ENCODE results near the gene GLDN.

GLDN gene

GRCh38 chr15:51341366-51342226 is at the start of gene GLDN:
GLDN (plus strand) TSS chr15:51341655; CDS start chr15:51341685, 30 bp downstream.
- no peak for DNase-seq (ENCODE audit: low read depth)
- H3K4me3 ChIP-seq (ENCODE audit: low read depth, low read length) = peak within 1 kb of the TSS; percentile 30
- no peak for TF ChIP-seq CTCF (IDR thresholded peaks at IDR 0.05; ENCODE audit: control insufficient read depth, extremely low read depth, insufficient read depth)

GRCh38 chr15:51298620-51299019 is 42.8 kb upstream of the GLDN start:
- no peak for DNase-seq (ENCODE audit: low read depth)
- H3K4me3 ChIP-seq (ENCODE audit: low read depth, low read length) = no peak overlapping the region
- TF ChIP-seq CTCF (IDR thresholded peaks at IDR 0.05; ENCODE audit: control insufficient read depth, extremely low read depth, insufficient read depth) = no peak

GRCh38 chr15:51299187-51300015 is 42.1 kb upstream of the GLDN start:
- no peak for DNase-seq (ENCODE audit: low read depth)
- H3K4me3 ChIP-seq (ENCODE audit: low read depth, low read length) = no peak overlapping the region
- TF ChIP-seq CTCF (IDR thresholded peaks at IDR 0.05; ENCODE audit: control insufficient read depth, extremely low read depth, insufficient read depth) = no peak

GRCh38 chr15:51302480-51302879 is 39.0 kb upstream of the GLDN start:
- no peak for DNase-seq (ENCODE audit: low read depth)
- H3K4me3 ChIP-seq (ENCODE audit: low read depth, low read length) = no peak overlapping the region
- TF ChIP-seq CTCF (IDR thresholded peaks at IDR 0.05; ENCODE audit: control insufficient read depth, extremely low read depth, insufficient read depth) = no peak

- peak; percentile 19 for DNase-seq (ENCODE audit: low read depth)
- no peak overlapping the region for H3K4me3 ChIP-seq (ENCODE audit: low read depth, low read length)
- TF ChIP-seq CTCF (IDR thresholded peaks at IDR 0.05; ENCODE audit: control insufficient read depth, extremely low read depth, insufficient read depth) = no peak
These were observed 37.9 kb upstream of the GLDN start for GRCh38 chr15:51303462-51303980.

- TF ChIP-seq CTCF (IDR thresholded peaks at IDR 0.05; ENCODE audit: control insufficient read depth, extremely low read depth, insufficient read depth) = no peak
- H3K4me3 ChIP-seq (ENCODE audit: low read depth, low read length) = no peak overlapping the region
- DNase-seq (ENCODE audit: low read depth) = no peak
These were observed 34.1 kb upstream of the GLDN start for GRCh38 chr15:51307325-51307724.

All from LNCaP clone FGC (cell line).